Fibroblast of mammary gland (primary cell): ENCODE results near the gene CDC42BPB.

ENCODE experiments used
- DNase-seq: peaks from one replicate; pipeline ENCODE4 v3.0.0-alpha.2; 2010; ENCODE audit warnings: low read depth
- H3K4me3 ChIP-seq: 2 replicates; pipeline ENCODE4 v1.5.1; 2011; ENCODE audit warnings: low read depth, mild to moderate bottlenecking, low read length, moderate library complexity; ENCODE audit not compliant: control insufficient read depth
- CTCF ChIP-seq: conservative IDR thresholded peaks from 2 replicates; pipeline ENCODE4 v1.5.1; 2011; ENCODE audit warnings: low read depth, low read length, inconsistent platforms; ENCODE audit not compliant: control insufficient read depth, insufficient read depth

CDC42BPB gene

DNA sequence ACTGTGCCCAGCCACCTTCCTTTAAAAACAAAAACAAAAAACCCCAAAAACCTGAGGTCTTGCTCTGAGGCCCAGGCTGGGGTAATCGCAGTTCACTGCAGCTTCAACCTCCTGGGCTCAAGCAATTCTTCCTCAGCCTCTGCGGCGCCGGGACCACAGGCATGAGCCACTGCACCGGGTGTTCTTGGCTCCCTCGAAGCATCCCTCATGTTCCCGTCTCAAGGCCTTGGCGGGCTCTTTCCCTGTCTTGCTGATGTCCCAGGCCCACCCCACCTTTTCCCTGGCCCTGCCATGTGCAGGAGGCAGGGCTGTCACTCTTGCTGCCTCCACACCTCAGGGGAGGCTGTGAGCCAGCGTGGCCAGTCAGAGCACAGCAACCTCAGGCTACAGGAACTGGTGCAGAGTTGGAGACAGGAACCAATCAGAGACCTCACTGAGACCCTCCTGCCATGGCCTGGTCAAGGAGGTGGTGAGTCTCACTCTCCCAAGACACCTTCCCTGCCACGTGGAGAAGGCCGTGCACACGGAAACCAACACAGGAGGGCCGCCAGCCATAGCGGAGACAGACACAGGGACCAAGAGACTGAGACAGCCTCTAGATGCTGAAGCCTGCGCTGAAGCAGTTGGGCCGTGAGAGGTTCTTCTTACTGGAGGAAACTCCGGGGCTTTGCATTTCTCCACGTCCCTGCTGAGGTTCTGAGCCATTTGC, 140.8 kb downstream of the CDC42BPB start:
- TF ChIP-seq CTCF = no peak
- no peak overlapping the region for H3K4me3 ChIP-seq
- DNase-seq = no peak

DNA sequence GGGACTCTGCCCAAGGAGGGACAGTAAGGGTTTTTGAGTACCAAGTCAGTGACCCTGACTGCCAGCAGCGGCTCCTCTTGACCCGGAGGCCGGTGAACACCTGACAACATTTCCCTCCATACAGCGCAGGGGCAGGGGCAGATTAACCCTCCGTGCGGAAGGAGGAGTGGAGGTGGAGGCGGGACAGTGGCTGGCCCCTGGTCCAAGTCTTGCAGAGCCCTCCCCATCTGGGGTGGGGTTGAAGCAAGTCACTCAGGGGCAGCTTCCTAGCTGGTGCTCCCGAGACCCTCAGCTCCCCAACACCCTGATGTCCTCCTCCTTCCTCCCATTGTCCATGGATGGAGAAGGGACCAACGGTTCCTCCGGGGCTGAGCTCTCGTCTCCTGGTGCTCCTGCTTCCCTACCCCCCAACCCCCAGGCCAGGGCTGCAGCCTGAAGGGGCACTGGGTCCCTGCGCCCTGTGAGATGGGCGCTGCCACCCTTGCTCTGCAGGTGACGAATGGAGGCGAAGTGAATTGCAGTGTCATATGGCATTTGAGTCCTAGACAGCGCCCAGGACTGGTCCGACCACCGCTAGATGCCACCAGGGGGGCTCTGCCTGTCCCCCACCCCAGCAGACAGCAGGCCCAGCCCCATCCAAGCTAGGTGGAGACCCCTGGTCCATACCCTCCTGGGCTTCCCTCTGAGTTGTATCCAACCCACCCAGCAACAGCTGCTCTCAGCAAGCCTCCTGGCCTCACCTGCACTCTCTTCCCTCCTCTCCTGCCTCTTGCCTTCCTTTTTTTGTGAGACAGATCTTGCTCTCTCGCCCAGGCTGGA, 141.8 kb downstream of the CDC42BPB start:
- no peak for TF ChIP-seq CTCF
- no peak for DNase-seq
- H3K4me3 ChIP-seq = no peak overlapping the region

- no peak overlapping the region for H3K4me3 ChIP-seq
- no peak for DNase-seq
- TF ChIP-seq CTCF = no peak
These were observed 142.7 kb downstream of the CDC42BPB start for GRCh38 chr14:102914474-102915291.

- no peak overlapping the region for H3K4me3 ChIP-seq
- DNase-seq = no peak
- no peak for TF ChIP-seq CTCF
These were observed 143.8 kb downstream of the CDC42BPB start for GRCh38 chr14:102913341-102914211.

DNA sequence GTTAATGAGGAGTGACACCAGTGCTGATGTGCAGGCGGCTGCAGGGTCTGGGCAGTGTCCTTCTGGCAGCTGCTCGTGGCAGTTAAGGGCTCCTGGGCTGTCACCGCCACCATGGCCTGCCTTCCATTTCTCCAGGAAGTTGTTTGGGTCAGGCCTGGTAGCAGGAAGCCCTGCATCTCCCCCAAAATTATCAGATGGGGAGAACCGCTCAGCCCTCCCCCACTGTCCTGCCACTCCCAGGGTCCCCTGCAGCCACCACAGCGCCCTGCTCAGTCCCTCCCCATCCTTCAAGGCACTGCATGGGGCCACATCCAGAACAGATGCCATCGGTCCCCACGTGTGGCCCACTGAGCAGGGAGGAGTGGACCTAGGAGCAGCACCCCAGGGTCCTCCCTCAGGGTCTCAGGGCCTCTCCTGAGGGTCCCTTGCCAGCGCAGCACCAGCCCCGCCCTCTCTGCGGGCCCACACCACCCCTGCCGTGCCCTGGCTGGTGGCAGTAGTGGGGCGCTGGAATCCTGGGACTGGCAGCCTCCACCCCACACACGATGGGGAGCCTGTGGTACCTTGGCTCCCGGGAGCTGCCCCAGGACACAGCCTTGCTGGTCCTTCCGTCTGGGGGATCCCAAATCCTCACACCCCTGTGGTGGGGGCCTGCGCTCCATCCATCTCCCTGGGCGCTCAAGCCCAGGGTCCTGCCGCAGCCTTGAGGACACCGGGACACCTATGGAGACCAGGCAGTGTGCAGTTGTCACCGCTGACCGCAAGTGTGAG, 145.2 kb downstream of the CDC42BPB start:
- no peak for TF ChIP-seq CTCF
- DNase-seq = no peak
- H3K4me3 ChIP-seq = no peak overlapping the region

- DNase-seq = no peak
- no peak for TF ChIP-seq CTCF
- H3K4me3 ChIP-seq = no peak overlapping the region
These were observed 145.8 kb downstream of the CDC42BPB start for GRCh38 chr14:102911541-102911951.
